HG02759 (cell line): Measurements from ENCODE around the gene RASA1.

Experiments used
- ATAC-seq: cut with Tn5 transposase; IDR thresholded peaks from one replicate; pipeline ENCODE4 v1.9.1; 2021; ENCODE audit warnings: mild to moderate bottlenecking, moderate library complexity; ENCODE audit not compliant: unreplicated experiment

Gene RASA1

GRCh38 chr5:87359106-87359505 is 91.4 kb downstream of the RASA1 start:
- ATAC-seq, result no peak

DNA sequence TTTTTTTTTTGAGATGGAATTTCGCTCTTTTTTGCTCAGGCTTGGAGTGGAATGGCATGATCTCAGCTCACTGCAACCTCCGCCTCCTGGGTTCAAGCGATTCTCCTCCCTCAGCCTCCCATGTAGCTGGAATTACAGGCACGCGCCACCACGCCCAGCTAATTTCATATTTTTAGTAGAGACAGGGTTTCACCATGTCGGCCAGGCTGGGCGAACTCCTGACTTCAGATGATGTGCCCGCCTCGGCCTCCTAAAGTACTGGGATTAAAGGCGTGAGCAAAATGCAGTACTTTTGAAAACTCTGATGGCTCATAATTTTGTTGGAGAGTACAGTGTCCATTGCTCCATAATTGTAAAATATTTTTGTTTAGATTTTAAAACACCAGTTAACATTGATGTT is 92.4 kb downstream of the RASA1 start:
- no peak for ATAC-seq

GRCh38 chr5:87361031-87361445 is 93.4 kb downstream of the RASA1 start:
- ATAC-seq, result no peak

DNA sequence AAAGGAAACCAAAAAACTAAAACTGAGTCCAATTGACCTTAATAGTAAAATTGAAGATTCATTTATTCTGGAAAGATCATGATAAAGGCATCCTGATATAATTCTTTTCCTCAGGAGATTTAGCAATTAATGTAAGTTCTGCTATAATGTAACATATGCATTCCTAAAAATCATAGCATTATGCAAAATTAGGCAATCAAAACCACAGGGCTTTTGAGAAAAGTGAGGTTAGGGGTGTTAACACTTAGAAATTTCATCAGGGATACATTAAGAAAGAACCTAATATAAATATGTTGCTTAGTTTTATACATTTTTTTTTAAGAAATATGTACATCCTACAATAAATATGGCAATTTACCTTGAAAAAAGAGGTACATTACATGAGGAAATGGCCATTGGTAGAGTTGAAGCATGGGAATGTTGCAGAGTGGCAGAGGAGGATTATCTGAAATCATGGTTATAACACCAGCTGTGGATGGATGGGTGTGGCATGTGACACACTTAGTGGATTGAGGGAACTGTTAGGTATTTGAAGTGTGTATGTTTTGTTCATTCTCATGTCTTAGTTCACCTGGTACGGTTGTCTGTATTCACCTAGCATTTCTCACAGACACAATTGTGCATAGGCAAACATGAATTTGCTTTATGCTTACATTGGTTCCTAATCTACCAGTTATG is 94.0 kb downstream of the RASA1 start:
- no peak for ATAC-seq

DNA sequence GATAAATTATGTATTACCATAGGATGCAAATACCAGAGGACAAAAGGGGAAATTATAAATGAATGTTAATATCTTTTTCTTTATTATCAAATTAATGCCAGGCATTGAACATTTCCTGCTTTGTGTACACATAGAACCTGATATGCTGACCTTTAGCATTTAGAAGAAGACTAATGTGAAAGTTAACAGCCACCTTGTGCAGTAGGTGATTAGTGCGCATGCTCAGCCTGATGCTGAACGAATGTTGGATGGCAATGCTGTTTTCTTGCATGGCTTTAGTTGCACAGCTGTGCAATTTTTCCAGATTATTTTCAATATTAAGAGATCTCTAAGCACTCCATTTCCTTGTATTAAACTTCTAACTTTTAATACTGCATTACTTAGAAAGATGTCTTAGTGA is 99.6 kb downstream of the RASA1 start:
- ATAC-seq, result no peak

- no peak for ATAC-seq
These were observed 100.9 kb downstream of the RASA1 start for GRCh38 chr5:87368601-87369000.

DNA sequence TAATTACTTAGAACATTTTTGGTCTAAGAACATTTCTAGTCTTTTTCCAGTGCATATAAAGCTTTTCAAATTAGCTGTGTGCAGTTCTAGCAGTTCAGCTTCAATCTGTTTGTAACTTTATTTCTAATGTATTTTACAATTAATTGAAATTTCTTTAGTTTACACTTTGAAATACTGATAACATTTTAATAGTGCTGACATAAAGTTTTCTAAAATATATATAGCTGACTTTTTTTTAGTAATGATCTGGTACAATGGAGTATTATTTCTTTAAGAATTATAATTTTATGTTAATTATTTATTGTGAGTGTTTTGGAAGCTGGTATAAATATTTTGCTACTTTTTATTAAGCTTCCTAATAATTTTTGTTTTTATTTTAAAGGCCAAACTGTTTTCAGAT is 101.7 kb downstream of the RASA1 start:
- ATAC-seq, result no peak

- no peak for ATAC-seq
These were observed 105.0 kb downstream of the RASA1 start for GRCh38 chr5:87372705-87373104.

- ATAC-seq, result no peak
These were observed 114.5 kb downstream of the RASA1 start for GRCh38 chr5:87382224-87382623.

DNA sequence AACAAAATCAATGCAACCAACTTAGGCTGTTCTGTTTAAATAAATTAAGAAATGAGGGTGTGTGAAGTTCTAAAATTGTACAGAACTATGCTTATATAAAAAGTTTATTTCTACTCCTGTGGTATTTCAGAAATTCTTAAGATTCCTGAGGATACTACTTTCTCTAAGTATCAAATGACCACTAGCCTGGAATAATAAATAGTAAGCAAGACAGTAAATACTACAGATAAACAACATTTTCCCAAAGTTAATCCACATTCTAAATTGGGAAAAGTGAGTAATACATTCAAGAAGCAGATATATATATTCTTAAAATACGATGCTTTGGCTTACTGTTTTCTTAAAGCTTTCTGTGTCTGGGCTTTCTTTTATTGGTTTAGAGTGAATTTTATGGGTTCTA is 115.5 kb downstream of the RASA1 start:
- ATAC-seq, result no peak

- no peak for ATAC-seq
These were observed 118.1 kb downstream of the RASA1 start for GRCh38 chr5:87385802-87386201.

DNA sequence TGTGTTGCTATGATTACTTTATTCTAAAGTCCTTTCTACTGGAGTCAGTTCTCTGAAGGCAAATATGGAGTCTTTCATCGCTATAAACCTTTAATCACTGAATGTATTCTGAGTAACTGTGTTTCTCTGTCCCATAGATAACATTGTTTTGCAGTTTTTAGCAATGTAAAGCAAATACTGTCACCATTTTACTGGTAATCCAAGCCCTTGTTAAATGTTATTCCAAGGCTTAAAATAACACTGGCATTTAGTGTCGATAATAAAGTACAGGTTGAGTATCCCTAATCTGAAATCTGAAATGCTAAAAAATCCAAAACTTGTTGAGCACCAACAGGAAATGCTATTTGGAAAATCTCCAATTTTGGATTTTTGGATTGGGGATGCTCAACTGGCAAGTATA is 120.4 kb downstream of the RASA1 start:
- no peak for ATAC-seq

DNA sequence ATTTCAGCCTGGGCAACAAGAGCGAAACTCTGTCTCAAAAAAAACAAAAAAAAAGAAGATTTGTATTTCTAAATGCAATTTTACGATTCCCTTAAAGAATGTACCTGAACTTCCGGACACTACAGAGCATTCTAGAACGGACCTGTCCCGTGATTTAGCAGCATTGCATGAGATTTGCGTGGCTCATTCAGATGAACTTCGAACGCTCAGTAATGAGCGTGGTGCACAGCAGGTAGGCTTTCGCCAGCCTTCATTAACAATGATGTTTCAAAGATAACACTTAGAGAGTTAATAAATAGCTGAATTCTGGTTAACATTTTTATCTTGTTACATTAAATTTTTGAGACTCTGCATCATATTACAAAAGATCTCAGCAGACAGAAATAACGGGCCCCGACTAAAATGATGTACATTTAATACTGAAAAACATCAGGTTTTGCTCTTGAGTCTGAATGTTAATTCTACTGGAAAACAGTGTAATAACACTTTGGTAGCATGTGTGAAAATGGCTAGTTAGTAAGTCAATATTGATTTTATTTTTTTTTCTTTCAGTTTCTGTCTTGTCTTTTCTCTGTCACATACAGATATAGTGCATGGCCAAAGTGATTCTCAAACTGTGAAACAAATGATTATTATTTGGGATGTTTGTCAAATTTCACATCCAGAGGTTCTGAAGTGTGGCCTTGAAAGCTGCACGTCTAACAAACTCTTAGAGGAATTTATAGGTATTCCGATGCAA is 121.8 kb downstream of the RASA1 start:
- no peak for ATAC-seq

GRCh38 chr5:87390075-87390474 is 122.4 kb downstream of the RASA1 start:
- no peak for ATAC-seq

- no peak for ATAC-seq
These were observed 123.0 kb downstream of the RASA1 start for GRCh38 chr5:87390576-87391199.

GRCh38 chr5:87392170-87392569 is 124.5 kb downstream of the RASA1 start:
- no peak for ATAC-seq

DNA sequence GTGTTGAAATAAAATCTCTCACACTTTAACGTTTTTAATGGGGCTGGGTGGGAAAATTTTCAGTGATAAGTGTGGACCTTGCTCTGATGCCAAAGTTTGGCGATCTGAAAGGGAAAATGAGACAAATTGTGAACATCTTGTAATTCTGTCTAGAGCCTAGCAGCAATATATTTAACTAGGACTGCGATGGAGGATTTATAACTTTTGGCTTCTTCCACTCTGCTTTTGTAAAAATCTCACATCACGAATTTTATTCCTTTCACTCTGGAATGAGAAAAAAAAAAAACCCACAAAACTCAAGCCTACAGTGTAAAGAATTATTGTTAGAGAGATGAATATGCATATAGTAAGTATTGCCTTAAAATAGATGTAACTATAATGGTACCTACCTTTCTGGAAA is 125.1 kb downstream of the RASA1 start:
- ATAC-seq, result no peak

DNA sequence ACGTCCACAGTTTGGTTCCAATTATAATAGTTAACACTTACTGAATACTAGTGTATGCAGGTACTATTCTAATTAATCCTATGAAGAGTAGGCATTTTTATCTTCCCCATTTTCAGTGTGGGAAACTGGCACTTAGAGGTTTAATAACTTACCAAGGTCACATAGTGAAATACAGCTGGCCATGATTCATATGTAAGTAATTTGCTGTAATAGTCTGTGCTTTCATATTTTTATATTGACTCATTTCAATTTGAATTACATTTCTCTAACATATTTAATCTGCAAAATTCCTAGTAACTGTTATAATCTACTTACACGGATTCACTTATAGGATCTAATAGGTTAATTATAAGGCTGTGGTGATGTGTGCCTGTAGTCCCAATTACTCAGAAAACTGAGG is 125.6 kb downstream of the RASA1 start:
- no peak for ATAC-seq

GRCh38 chr5:87394411-87395165 is 126.9 kb downstream of the RASA1 start:
- no peak for ATAC-seq

DNA sequence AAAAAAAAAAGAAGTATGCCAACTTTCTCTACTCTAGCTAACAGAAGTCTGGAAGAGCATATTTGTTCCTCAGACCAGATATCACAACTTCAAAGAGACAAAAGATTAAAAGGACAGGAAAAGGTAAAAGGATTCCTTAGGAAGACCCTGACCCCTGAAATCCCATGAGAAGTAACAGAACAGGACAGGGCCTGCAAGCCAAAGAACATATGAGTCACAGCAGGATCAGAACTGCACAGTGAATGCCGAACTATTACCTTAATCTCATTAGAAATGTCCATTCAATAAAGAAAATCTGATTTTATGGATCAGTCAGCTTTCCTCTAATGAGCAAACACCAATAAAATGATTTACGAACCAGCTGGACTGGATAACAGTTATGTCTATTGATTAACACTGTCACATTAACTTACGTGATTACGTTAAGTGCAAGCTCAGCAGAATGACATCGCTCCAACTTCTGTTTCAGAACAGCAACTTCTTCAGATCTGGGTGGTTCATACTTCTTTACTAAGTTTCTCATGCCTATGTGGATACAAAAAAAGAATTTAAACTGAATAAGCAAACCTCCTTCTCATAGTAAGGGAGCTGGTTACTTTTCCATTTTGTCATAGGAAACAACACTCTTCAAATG is 131.4 kb downstream of the RASA1 start:
- no peak for ATAC-seq

DNA sequence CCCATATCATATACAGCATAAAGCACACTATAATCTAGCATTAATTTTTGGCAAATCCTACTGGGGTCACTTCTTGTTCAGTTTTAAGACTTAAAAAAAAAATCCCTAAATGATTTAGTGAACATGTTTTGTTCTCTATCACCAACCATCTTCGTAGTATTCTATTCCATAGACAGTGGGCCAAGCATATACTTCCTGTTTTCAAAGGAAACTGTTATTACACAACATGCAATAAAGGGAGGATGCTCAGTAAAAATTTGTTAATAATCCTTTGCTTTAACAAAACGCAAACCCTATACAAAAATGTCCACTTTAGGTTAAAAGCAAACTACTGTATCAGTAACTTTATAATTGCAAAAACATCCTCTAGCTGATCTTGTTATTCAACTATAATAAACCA is 132.0 kb downstream of the RASA1 start:
- ATAC-seq, result no peak
